Loucy (cell line): ENCODE results near the gene COG4.

Experiments
- EZH2phosphoT487 ChIP-seq: fragments of 200-600 bp; IDR thresholded peaks from 2 replicates; pipeline ENCODE4 v1.6.1; 2018; ENCODE audit warnings: antibody characterized with exemption, mild to moderate bottlenecking, moderate library complexity, borderline replicate concordance
- TF ChIP-seq, protein P1 (sequence below): fragments of 200-600 bp; sonication (generic); conservative IDR thresholded peaks from 2 replicates; pipeline ENCODE4 v1.5.1; 2014; ENCODE audit warnings: mild to moderate bottlenecking, antibody characterized with exemption, low read length

DNA sequence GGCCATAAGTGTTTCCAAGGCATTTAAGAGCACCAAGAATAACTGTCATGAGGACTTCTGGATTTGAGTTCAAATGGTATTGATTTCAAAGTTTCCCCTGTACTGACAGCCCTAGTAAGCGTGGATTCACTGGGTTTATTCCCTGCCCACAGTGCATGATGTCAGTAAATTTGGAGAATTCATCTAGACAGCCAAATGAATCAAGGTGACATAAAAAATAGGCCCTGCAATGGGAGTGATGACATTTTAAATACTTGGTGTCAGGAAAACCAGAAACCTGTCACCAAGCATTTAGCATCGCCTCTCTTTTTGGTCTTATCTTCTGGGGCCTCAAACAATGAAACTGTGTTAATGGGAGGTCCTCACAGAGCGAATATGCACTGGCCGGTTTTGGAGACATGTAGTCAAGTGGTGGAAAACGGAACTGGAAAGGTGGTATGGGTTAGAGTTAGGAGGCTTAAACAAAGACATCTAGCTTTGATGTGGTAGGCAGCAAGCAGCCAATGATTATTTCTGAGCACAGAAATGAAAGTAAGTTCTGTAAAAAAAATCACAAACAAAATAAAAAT, 29.1 kb downstream of the COG4 start:
- TF ChIP-seq, protein P1, sequence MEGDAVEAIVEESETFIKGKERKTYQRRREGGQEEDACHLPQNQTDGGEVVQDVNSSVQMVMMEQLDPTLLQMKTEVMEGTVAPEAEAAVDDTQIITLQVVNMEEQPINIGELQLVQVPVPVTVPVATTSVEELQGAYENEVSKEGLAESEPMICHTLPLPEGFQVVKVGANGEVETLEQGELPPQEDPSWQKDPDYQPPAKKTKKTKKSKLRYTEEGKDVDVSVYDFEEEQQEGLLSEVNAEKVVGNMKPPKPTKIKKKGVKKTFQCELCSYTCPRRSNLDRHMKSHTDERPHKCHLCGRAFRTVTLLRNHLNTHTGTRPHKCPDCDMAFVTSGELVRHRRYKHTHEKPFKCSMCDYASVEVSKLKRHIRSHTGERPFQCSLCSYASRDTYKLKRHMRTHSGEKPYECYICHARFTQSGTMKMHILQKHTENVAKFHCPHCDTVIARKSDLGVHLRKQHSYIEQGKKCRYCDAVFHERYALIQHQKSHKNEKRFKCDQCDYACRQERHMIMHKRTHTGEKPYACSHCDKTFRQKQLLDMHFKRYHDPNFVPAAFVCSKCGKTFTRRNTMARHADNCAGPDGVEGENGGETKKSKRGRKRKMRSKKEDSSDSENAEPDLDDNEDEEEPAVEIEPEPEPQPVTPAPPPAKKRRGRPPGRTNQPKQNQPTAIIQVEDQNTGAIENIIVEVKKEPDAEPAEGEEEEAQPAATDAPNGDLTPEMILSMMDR = no peak
- no peak for TF ChIP-seq EZH2phosphoT487
